Left lung (tissue), 10 donors: ENCODE measurements around the gene FOXP4. TPM values are rescaled to one million over a fixed set of nuclear protein-coding genes. Genes with fewer than 3 reads are reported as not detected.
A peak's percentile ranks its signal among the peaks of the same experiment; 100 is the strongest.

ENCODE experiments used
- ATAC-seq: fragments of 200-7000 bp; cut with Tn5 transposase; one replicate; pipeline ENCODE4 v1.9.1; 2020; ENCODE audit warnings: moderate library complexity
- DNase-seq, 4 donors: peaks; one replicate each; pipeline ENCODE4 v3.0.0-alpha.2; 2013 to 2020
- H3K27ac ChIP-seq, 2 donors: fragments of 200-600 bp; sonication (generic) in 1 of 2; one replicate each; pipeline versions ENCODE4 v1.5.0 to v1.8.0; 2020 to 2021
- H3K27me3 ChIP-seq, 2 donors: fragments of 200-600 bp; sonication (generic) in 1 of 2; one replicate each; pipeline versions ENCODE4 v1.5.0 to v1.8.0; 2020 to 2021
- H3K36me3 ChIP-seq, 2 donors: fragments of 200-600 bp; sonication (generic) in 1 of 2; one replicate each; pipeline versions ENCODE4 v1.5.0 to v1.8.0; 2020 to 2021
- H3K4me1 ChIP-seq, 2 donors: fragments of 200-600 bp; one replicate each; pipeline ENCODE4 v1.8.0; 2021
- H3K4me3 ChIP-seq, 2 donors: fragments of 200-600 bp; sonication (generic) in 1 of 2; one replicate each; pipeline versions ENCODE4 v1.5.0 to v1.8.0; 2020 to 2021; ENCODE audit warnings: mild to moderate bottlenecking in 1 of 2
- H3K9me3 ChIP-seq, 2 donors: fragments of 200-600 bp; sonication (generic) in 1 of 2; one replicate each; pipeline versions ENCODE4 v1.5.0 to v1.8.0; 2020 to 2021
- CTCF ChIP-seq, 2 donors: fragments of 200-600 bp; sonication (generic) in 1 of 2; IDR thresholded peaks; one replicate each; pipeline versions ENCODE4 v1.5.0 to v1.8.0; 2021; ENCODE audit warnings: antibody characterized with exemption in 2 of 2
- intact Hi-C, 2 donors: fragments of 100-400 bp; cut with DNase I; formaldehyde crosslinking; loops; one replicate each; pipeline versions ENCODE4 v1.11.2 to v1.14.2; 2022
- polyA plus RNA-seq, 6 donors: library from polyadenylated mRNA; unstranded; fragments of 120-200 nt; gene quantifications; one replicate each; pipeline ENCODE4 v1.2.1, GENCODE V29; 2013; ENCODE audit not compliant: insufficient read length in 6 of 6
- total RNA-seq, 2 donors: library from RNA; stranded (reverse); fragmentation: NEBNext Ultra II Directional; extraction: Animal tissue kit (Norgen Biotek cat#: 25700); gene quantifications; one replicate each; pipeline ENCODE4 v1.2.1, GENCODE V29; 2021
- donor health status: DM: no; HTN: yes; CAD: no.
- donor health status: DM: no; HTN: no; CAD: no.

Gene FOXP4
- total and polyA plus RNA-seq, 8 donors = 26.9 to 77.9 (median 60.2) TPM

GRCh38 chr6:41548098-41548840 is 2.1 kb downstream of the FOXP4 start:
- Histone ChIP-seq H3K4me3 (peak overlapping the region; percentile 73 to 79), H3K9me3 (no peaks in the 10 kb centered on the region), H3K36me3 (peaks cover 0 to 7% of the 10 kb centered on the region in 2 donors), H3K27ac (no peak overlapping the region), H3K27me3 (peaks cover 0 to 51% of the 10 kb centered on the region in 2 donors), H3K4me1 (peaks cover 5 to 55% of the 10 kb centered on the region in 2 donors)
- no peak for TF ChIP-seq CTCF (IDR thresholded peaks at IDR 0.05)
- DNase-seq = no peak
- intact Hi-C loops = no loop called here
- peak; percentile 8 for ATAC-seq

GRCh38 chr6:41548841-41549642 is 2.9 kb downstream of the FOXP4 start:
- DNase-seq (no peak), ATAC-seq (no peak)
- TF ChIP-seq CTCF (IDR thresholded peaks at IDR 0.05) = no peak
- peaks cover 0 to 51% of the 10 kb centered on the region in 2 donors for H3K27me3 ChIP-seq
- no peak overlapping the region for H3K27ac ChIP-seq
- peak overlapping the region in 1 of 2 donors; percentile 73 for H3K4me3 ChIP-seq
- intact Hi-C loops = no loop called here
- H3K4me1 ChIP-seq = peaks cover 5 to 59% of the 10 kb centered on the region in 2 donors
- no peaks in the 10 kb centered on the region for H3K9me3 ChIP-seq
- peaks cover 0 to 7% of the 10 kb centered on the region in 2 donors for H3K36me3 ChIP-seq

GRCh38 chr6:41549673-41550072 is 3.5 kb downstream of the FOXP4 start:
- Histone ChIP-seq H3K36me3 (peaks cover 0 to 7% of the 10 kb centered on the region in 2 donors), H3K4me1 (peaks cover 5 to 59% of the 10 kb centered on the region in 2 donors), H3K27ac (no peak overlapping the region), H3K27me3 (peaks cover 0 to 46% of the 10 kb centered on the region in 2 donors), H3K4me3 (no peak overlapping the region), H3K9me3 (no peaks in the 10 kb centered on the region)
- ATAC-seq (no peak), DNase-seq (no peak)
- intact Hi-C loops = no loop called here
- TF ChIP-seq CTCF (IDR thresholded peaks at IDR 0.05) = no peak

GRCh38 chr6:41551086-41551700 is 5.0 kb downstream of the FOXP4 start:
- H3K4me1 ChIP-seq = peaks cover 0 to 47% of the 10 kb centered on the region in 2 donors
- H3K27ac ChIP-seq = no peak overlapping the region

More at GRCh38 chr6:41551086-41551700, 5.0 kb downstream of the FOXP4 start:
- DNase-seq = no peak
- no peak for ATAC-seq
- peaks cover 0 to 7% of the 10 kb centered on the region in 2 donors for H3K36me3 ChIP-seq
- TF ChIP-seq CTCF (IDR thresholded peaks at IDR 0.05) = no peak
- H3K4me3 ChIP-seq = no peak overlapping the region
- no peaks in the 10 kb centered on the region for H3K9me3 ChIP-seq
- intact Hi-C loops = no loop called here
- peaks cover 0 to 31% of the 10 kb centered on the region in 2 donors for H3K27me3 ChIP-seq
